Fibroblast of the conjunctiva (primary cell): ENCODE measurements around the gene PLK2.

Experiments used
- DNase-seq: peaks from one replicate; pipeline ENCODE4 v3.0.0-alpha.2; 2010; ENCODE audit warnings: low read depth

Gene PLK2

GRCh38 chr5:58450018-58450417 lies 9.9 kb downstream of the PLK2 start:
- no peak for DNase-seq

GRCh38 chr5:58447226-58447625 lies 12.7 kb downstream of the PLK2 start:
- no peak for DNase-seq

- DNase-seq = no peak
These were observed 13.9 kb downstream of the PLK2 start for GRCh38 chr5:58446024-58446423.

GRCh38 chr5:58444805-58445204 lies 15.1 kb downstream of the PLK2 start:
- no peak for DNase-seq

GRCh38 chr5:58440901-58441460 lies 18.9 kb downstream of the PLK2 start:
- DNase-seq = no peak

- DNase-seq = no peak
These were observed 20.7 kb downstream of the PLK2 start for GRCh38 chr5:58439094-58439644.

- DNase-seq = no peak
These were observed 22.2 kb downstream of the PLK2 start for GRCh38 chr5:58437661-58438060.

GRCh38 chr5:58431832-58432231 lies 28.1 kb downstream of the PLK2 start:
- no peak for DNase-seq

- DNase-seq = no peak
These were observed 47.0 kb downstream of the PLK2 start for GRCh38 chr5:58412932-58413331.

- no peak for DNase-seq
These were observed 47.8 kb downstream of the PLK2 start for GRCh38 chr5:58412081-58412480.

GRCh38 chr5:58411372-58411771 lies 48.5 kb downstream of the PLK2 start:
- DNase-seq = no peak

- DNase-seq = peak; percentile 23
These were observed 49.4 kb downstream of the PLK2 start for GRCh38 chr5:58410441-58410840.

- peak; percentile 4 for DNase-seq
These were observed 52.7 kb downstream of the PLK2 start for GRCh38 chr5:58407042-58407719.

- no peak for DNase-seq
These were observed 53.5 kb downstream of the PLK2 start for GRCh38 chr5:58406394-58406793.

GRCh38 chr5:58405175-58405574 lies 54.7 kb downstream of the PLK2 start:
- DNase-seq = no peak

- no peak for DNase-seq
These were observed 55.2 kb downstream of the PLK2 start for GRCh38 chr5:58404734-58405133.
